Neural cell (in vitro differentiated cells): ENCODE data around the gene ZNF384.

Source experiments
- CTCF ChIP-seq: fragments of 450-650 bp; IDR thresholded peaks from 2 replicates; pipeline ENCODE4 v1.5.1; 2014; ENCODE audit warnings: antibody characterized with exemption, mild to moderate bottlenecking, moderate library complexity; ENCODE audit not compliant: poor library complexity, severe bottlenecking
- EP300 ChIP-seq: fragments of 450-650 bp; conservative IDR thresholded peaks from 2 replicates; pipeline ENCODE4 v1.6.1; 2014; ENCODE audit warnings: antibody characterized with exemption, mild to moderate bottlenecking, moderate library complexity; ENCODE audit not compliant: poor library complexity, severe bottlenecking
- EZH2 ChIP-seq: fragments of 200-600, 300-800 bp; shearing (Covaris generic), sonication (generic); IDR thresholded peaks from 2 replicates; pipeline ENCODE4 v1.6.1; 2014; ENCODE audit warnings: antibody characterized with exemption, low read length, borderline replicate concordance, mild to moderate bottlenecking; ENCODE audit not compliant: insufficient read depth, poor library complexity, severe bottlenecking
- POLR2AphosphoS5 ChIP-seq: IDR thresholded peaks from 2 replicates; pipeline ENCODE4 v1.6.1; 2012
- SMC3 ChIP-seq: fragments of 450-650 bp; conservative IDR thresholded peaks from 2 replicates; pipeline ENCODE4 v1.6.1; 2014; ENCODE audit warnings: antibody characterized with exemption, mild to moderate bottlenecking, moderate library complexity; ENCODE audit not compliant: poor library complexity

GRCh38 chr12:6701078-6701768 is 12.0 kb upstream of the ZNF384 start:
- TF ChIP-seq SMC3 (no peak), POLR2AphosphoS5 (no peak), EZH2 (no peak), CTCF (no peak), EP300 (no peak)
